SK-N-SH (cell line): ENCODE results near the gene MRRF. TPM values are rescaled to one million over a fixed set of nuclear protein-coding genes. Genes with fewer than 3 reads are reported as not detected.

Experiments used
- CTCF ChIA-PET: fragments of 300-600, 350-600 bp; formaldehyde crosslinking; extraction: SDS; loops from one replicate; lab custom pipeline; 2021; lab: Yijun Ruan, JAX
- POLR2A ChIA-PET: fragments of 350-600 bp; sonication (Branson Sonifier 250); formaldehyde crosslinking; extraction: SDS; loops from one replicate; lab custom pipeline; 2020; ENCODE audit warnings: antibody characterized with exemption, inconsistent platforms; lab: Yijun Ruan, JAX
- DNase-seq: peaks from one replicate; pipeline ENCODE4 v3.0.0; 2012
- H2AFZ ChIP-seq: fragments of 200-600 bp; sonication (generic); 2 replicates; pipeline ENCODE4 v1.8.1; 2016; ENCODE audit warnings: antibody characterized with exemption, mild to moderate bottlenecking, low read depth
- H3F3A ChIP-seq: fragments of 200-600 bp; sonication (generic); replicated peaks from 2 replicates; pipeline ENCODE3; 2016; ENCODE audit warnings: antibody characterized with exemption, mild to moderate bottlenecking; ENCODE audit not compliant: insufficient read depth
- H3K27ac ChIP-seq, 2 experiments: fragments of 200-500 bp in 1 of 2; fragments of 200-600 bp in 1 of 2; sonication (Bioruptor generic) in 1 of 2; sonication (generic), shearing (Covaris generic) in 1 of 2; 2 replicates each; pipeline versions ENCODE4 v1.5.1 to v1.6.1; 2014 to 2016; ENCODE audit warnings: low read depth in 2 of 2, inconsistent platforms in 1 of 2, low read length in 1 of 2, mild to moderate bottlenecking in 1 of 2, mixed read lengths in 1 of 2
- H3K27me3 ChIP-seq: fragments of 200-600 bp; sonication (generic), shearing (Covaris generic); 2 replicates; pipeline ENCODE4 v1.6.1; 2016; ENCODE audit warnings: mixed run types; ENCODE audit not compliant: insufficient read depth
- H3K36me3 ChIP-seq, 2 experiments: fragments of 200-500 bp in 1 of 2; fragments of 200-600 bp in 1 of 2; sonication (Bioruptor generic) in 1 of 2; sonication (generic) in 1 of 2; replicated peaks in 1 of 2; 2 replicates each; pipeline versions ENCODE3 to v1.5.1; 2014 to 2016; ENCODE audit warnings: low read length in 1 of 2, mild to moderate bottlenecking in 1 of 2; ENCODE audit not compliant: insufficient read depth in 2 of 2, control insufficient read depth in 1 of 2
- H3K4me1 ChIP-seq, 2 experiments: fragments of 200-500 bp in 1 of 2; fragments of 200-600 bp in 1 of 2; sonication (Bioruptor generic) in 1 of 2; sonication (generic), shearing (Covaris generic) in 1 of 2; 2 replicates each; pipeline versions ENCODE4 v1.5.1 to v1.6.1; 2014 to 2016; ENCODE audit warnings: low read depth in 1 of 2, low read length in 1 of 2, mixed run types in 1 of 2; ENCODE audit not compliant: insufficient read depth in 2 of 2, control insufficient read depth in 1 of 2
- H3K4me2 ChIP-seq: fragments of 200-600 bp; sonication (generic), shearing (Covaris generic); 2 replicates; pipeline ENCODE4 v1.6.1; 2017; ENCODE audit warnings: mixed run types
- H3K4me3 ChIP-seq, 2 experiments: fragments of 200-500 bp in 1 of 2; fragments of 200-600 bp in 1 of 2; sonication (Bioruptor generic) in 1 of 2; sonication (generic), shearing (Covaris generic) in 1 of 2; 2 replicates each; pipeline versions ENCODE4 v1.5.1 to v1.8.1; 2014 to 2016; ENCODE audit warnings: low read depth in 2 of 2, inconsistent platforms in 1 of 2, low read length in 1 of 2, mild to moderate bottlenecking in 1 of 2, mixed read lengths in 1 of 2, moderate library complexity in 1 of 2
- H3K79me2 ChIP-seq: fragments of 200-600 bp; sonication (generic); 2 replicates; pipeline ENCODE4 v1.8.1; 2017; ENCODE audit warnings: mild to moderate bottlenecking; ENCODE audit not compliant: insufficient read depth
- H3K9ac ChIP-seq: fragments of 200-600 bp; sonication (generic); 2 replicates; pipeline ENCODE4 v1.6.1; 2017; ENCODE audit warnings: mixed run types
- H3K9me2 ChIP-seq: fragments of 200-600 bp; sonication (generic); 2 replicates; pipeline ENCODE4 v1.6.1; 2017; ENCODE audit warnings: mixed run types
- H3K9me3 ChIP-seq: fragments of 200-600 bp; sonication (generic); 2 replicates; pipeline ENCODE4 v1.6.1; 2017; ENCODE audit warnings: mixed run types, mild to moderate bottlenecking, moderate library complexity
- H4K20me1 ChIP-seq: fragments of 200-600 bp; sonication (generic); 2 replicates; pipeline ENCODE4 v1.6.1; 2017; ENCODE audit warnings: mild to moderate bottlenecking, mixed run types; ENCODE audit not compliant: insufficient read depth
- CHD2 ChIP-seq: fragments of 150-350 bp; IDR thresholded peaks from 2 replicates; pipeline ENCODE4 v1.6.1; 2018; ENCODE audit warnings: low read length; ENCODE audit not compliant: partially characterized antibody
- EP300 ChIP-seq, 2 experiments: IDR thresholded peaks; 2 replicates each; pipeline versions ENCODE4 v1.4.0 to v1.6.1; 2012; ENCODE audit warnings: borderline replicate concordance in 1 of 2, low read depth in 1 of 2, low read length in 1 of 2
- EZH2phosphoT487 ChIP-seq: fragments of 200-600 bp; sonication (generic); IDR thresholded peaks from 2 replicates; pipeline ENCODE4 v1.6.1; 2017; ENCODE audit warnings: low read depth, mixed run types, mild to moderate bottlenecking, antibody characterized with exemption, moderate library complexity, borderline replicate concordance
- GABPA ChIP-seq: IDR thresholded peaks from 2 replicates; pipeline ENCODE4 v1.4.0; 2012; ENCODE audit warnings: low read depth, mild to moderate bottlenecking
- GATA2 ChIP-seq: sonication (generic); formaldehyde crosslinking; IDR thresholded peaks from 2 replicates; pipeline ENCODE4 v1.5.0; 2020; ENCODE audit warnings: mild to moderate bottlenecking, missing genetic modification reagents
- MXI1 ChIP-seq: IDR thresholded peaks from 2 replicates; pipeline ENCODE4 v1.6.1; 2012; ENCODE audit warnings: mild to moderate bottlenecking, low read depth, low read length, improper control_type of control experiment
- NFIC ChIP-seq: IDR thresholded peaks from 2 replicates; pipeline ENCODE4 v1.4.0; 2012; ENCODE audit warnings: borderline replicate concordance
- NRF1 ChIP-seq: IDR thresholded peaks from 2 replicates; pipeline ENCODE4 v1.6.1; 2012; ENCODE audit warnings: low read depth, mild to moderate bottlenecking, low read length
- POLR2AphosphoS5 ChIP-seq: IDR thresholded peaks from 2 replicates; pipeline ENCODE4 v1.6.1; 2012; ENCODE audit warnings: low read depth, low read length
- RCOR1 ChIP-seq: fragments of 150-350 bp; IDR thresholded peaks from 2 replicates; pipeline ENCODE4 v1.6.1; 2017; ENCODE audit warnings: antibody characterized with exemption, low read length
- RFX5 ChIP-seq: IDR thresholded peaks from 2 replicates; pipeline ENCODE4 v1.6.1; 2012; ENCODE audit warnings: mild to moderate bottlenecking, improper control_type of control experiment, low read length
- SMC3 ChIP-seq: IDR thresholded peaks from 2 replicates; pipeline ENCODE4 v1.6.1; 2012; ENCODE audit warnings: low read depth, low read length, improper control_type of control experiment
- TAF1 ChIP-seq: IDR thresholded peaks from 2 replicates; pipeline ENCODE4 v1.6.1; 2012; ENCODE audit warnings: low read depth, mild to moderate bottlenecking, low read length, moderate library complexity, borderline replicate concordance
- TEAD4 ChIP-seq: IDR thresholded peaks from 2 replicates; pipeline ENCODE4 v1.4.0; 2012; ENCODE audit warnings: mild to moderate bottlenecking, borderline replicate concordance; ENCODE audit not compliant: insufficient read depth
- YY1 ChIP-seq: IDR thresholded peaks from 2 replicates; pipeline ENCODE4 v1.4.0; 2012; ENCODE audit warnings: low read depth, mild to moderate bottlenecking
- WGBS: methylation state at CpG from one replicate; pipeline ENCODE4 v1.1.6; 2017; ENCODE audit warnings: low lambda C conversion rate; 5-methylcytosine and 5-hydroxymethylcytosine counted together
- polyA plus RNA-seq, 3 experiments: library from polyadenylated mRNA; depleted of rRNA; stranded (reverse); fragments of >200 nt; gene quantifications; 2 replicates each; pipeline ENCODE4 v1.2.3, GENCODE V29; 2012
- TF ChIP-seq, protein P1 (sequence below): IDR thresholded peaks from 2 replicates; pipeline ENCODE4 v1.6.1; 2012; ENCODE audit warnings: mild to moderate bottlenecking, low read depth, low read length, moderate library complexity
- TF ChIP-seq, protein P2 (sequence below): fragments of 200-600 bp; sonication (generic); IDR thresholded peaks from 2 replicates; pipeline ENCODE4 v1.6.1; 2017; ENCODE audit warnings: antibody characterized with exemption, mild to moderate bottlenecking, moderate library complexity

Gene MRRF
- polyA plus RNA-seq, 1 of the 3 experiments (the other 2 are of a cell fraction) = 35.1 TPM

DNA sequence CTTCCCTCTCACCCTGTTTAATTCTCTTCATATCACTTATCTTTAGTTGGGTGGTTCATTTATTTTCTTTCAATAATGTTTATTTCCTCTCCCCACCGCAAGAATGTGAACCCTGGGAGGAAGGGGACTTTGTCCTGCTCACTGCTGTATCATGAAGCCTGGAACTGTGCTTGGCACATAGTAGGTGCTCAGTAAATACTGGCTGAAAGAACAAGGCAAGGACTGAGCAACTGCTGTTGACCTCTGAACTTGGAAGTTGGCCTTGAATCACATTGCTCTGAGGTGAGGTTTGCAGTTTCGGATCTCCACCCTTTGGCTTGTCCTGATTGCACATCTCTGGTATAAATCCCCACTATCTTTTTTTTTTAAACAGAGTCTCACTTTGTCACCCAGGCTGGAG lies 84.1 kb downstream of the MRRF start:
- Histone ChIP-seq H3K4me3 (no peak overlapping the region), H3K4me1 (peaks cover 0 to 6% of the 10 kb centered on the region in 2 experiments; a peak in 1 of 4 replicates), H2AFZ (no peak overlapping the region), H3K9me2 (no peaks in the 10 kb centered on the region), H3K79me2 (no peaks in the 10 kb centered on the region), H3F3A (no peaks in the 10 kb centered on the region), H3K36me3 (no peaks in the 10 kb centered on the region), H4K20me1 (no peaks in the 10 kb centered on the region), H3K9ac (no peak overlapping the region), H3K27me3 (no peaks in the 10 kb centered on the region), H3K27ac (no peak overlapping the region), H3K4me2 (no peak overlapping the region), H3K9me3 (no peaks in the 10 kb centered on the region)
- CTCF ChIA-PET = interaction anchor here (2.3 to 21.3 kb wide), 5 partner anchors 8 to 253 kb away, joined by 11 to 528 read pairs (median 26); partner anchors contain the start of gene TTLL11
- no peak for DNase-seq
- 98% methylated on average over 2 of the region's 2 CpGs for WGBS
- POLR2A ChIA-PET = no interaction called here
- TF ChIP-seq NFIC = no peak
- no peak for TF ChIP-seq GABPA
- TF ChIP-seq, protein P1, sequence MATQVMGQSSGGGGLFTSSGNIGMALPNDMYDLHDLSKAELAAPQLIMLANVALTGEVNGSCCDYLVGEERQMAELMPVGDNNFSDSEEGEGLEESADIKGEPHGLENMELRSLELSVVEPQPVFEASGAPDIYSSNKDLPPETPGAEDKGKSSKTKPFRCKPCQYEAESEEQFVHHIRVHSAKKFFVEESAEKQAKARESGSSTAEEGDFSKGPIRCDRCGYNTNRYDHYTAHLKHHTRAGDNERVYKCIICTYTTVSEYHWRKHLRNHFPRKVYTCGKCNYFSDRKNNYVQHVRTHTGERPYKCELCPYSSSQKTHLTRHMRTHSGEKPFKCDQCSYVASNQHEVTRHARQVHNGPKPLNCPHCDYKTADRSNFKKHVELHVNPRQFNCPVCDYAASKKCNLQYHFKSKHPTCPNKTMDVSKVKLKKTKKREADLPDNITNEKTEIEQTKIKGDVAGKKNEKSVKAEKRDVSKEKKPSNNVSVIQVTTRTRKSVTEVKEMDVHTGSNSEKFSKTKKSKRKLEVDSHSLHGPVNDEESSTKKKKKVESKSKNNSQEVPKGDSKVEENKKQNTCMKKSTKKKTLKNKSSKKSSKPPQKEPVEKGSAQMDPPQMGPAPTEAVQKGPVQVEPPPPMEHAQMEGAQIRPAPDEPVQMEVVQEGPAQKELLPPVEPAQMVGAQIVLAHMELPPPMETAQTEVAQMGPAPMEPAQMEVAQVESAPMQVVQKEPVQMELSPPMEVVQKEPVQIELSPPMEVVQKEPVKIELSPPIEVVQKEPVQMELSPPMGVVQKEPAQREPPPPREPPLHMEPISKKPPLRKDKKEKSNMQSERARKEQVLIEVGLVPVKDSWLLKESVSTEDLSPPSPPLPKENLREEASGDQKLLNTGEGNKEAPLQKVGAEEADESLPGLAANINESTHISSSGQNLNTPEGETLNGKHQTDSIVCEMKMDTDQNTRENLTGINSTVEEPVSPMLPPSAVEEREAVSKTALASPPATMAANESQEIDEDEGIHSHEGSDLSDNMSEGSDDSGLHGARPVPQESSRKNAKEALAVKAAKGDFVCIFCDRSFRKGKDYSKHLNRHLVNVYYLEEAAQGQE = no peak
- TF ChIP-seq POLR2AphosphoS5 = no peak
- no peak for TF ChIP-seq RCOR1
- TF ChIP-seq EP300 (IDR thresholded peaks at IDR 0.05; ENCODE audit: borderline replicate concordance in 1 of 2, low read depth in 1 of 2, low read length in 1 of 2) = no peak
- no peak for TF ChIP-seq YY1
- TF ChIP-seq TEAD4 = no peak
- TF ChIP-seq GATA2 (CRISPR knock-in tag) = no peak
- TF ChIP-seq CHD2 = no peak
- no peak for TF ChIP-seq TAF1
- TF ChIP-seq NRF1 = no peak
- TF ChIP-seq RFX5 = no peak
- TF ChIP-seq EZH2phosphoT487 = no peak
- TF ChIP-seq, protein P2, sequence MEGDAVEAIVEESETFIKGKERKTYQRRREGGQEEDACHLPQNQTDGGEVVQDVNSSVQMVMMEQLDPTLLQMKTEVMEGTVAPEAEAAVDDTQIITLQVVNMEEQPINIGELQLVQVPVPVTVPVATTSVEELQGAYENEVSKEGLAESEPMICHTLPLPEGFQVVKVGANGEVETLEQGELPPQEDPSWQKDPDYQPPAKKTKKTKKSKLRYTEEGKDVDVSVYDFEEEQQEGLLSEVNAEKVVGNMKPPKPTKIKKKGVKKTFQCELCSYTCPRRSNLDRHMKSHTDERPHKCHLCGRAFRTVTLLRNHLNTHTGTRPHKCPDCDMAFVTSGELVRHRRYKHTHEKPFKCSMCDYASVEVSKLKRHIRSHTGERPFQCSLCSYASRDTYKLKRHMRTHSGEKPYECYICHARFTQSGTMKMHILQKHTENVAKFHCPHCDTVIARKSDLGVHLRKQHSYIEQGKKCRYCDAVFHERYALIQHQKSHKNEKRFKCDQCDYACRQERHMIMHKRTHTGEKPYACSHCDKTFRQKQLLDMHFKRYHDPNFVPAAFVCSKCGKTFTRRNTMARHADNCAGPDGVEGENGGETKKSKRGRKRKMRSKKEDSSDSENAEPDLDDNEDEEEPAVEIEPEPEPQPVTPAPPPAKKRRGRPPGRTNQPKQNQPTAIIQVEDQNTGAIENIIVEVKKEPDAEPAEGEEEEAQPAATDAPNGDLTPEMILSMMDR = no peak
- no peak for TF ChIP-seq MXI1
- no peak for TF ChIP-seq SMC3
